A673 (cell line): ENCODE data around the gene CD4. TPM values are rescaled to one million over a fixed set of nuclear protein-coding genes. Genes with fewer than 3 reads are reported as not detected.

Experiments used
- BruUV-seq: library from RNA; stranded (reverse); fragments of 400-500 nt; replicated peaks from 2 replicates; lab custom pipeline; 2021; lab: Mats Ljungman, UMichigan
- CTCF ChIA-PET: fragments of 300-600 bp; sonication (Branson Sonifier 250); formaldehyde crosslinking; loops from one replicate; lab custom pipeline; 2022; ENCODE audit warnings: antibody characterized with exemption; lab: Charles Lee
- POLR2A ChIA-PET: fragments of 300-600 bp; sonication (Branson Sonifier 250); formaldehyde crosslinking; loops from one replicate; lab custom pipeline; 2022; ENCODE audit warnings: antibody characterized with exemption; ENCODE audit not compliant: low non-redundant PET; lab: Charles Lee
- DNase-seq: peaks from one replicate; pipeline ENCODE4 v3.0.0-alpha.2; 2015; ENCODE audit warnings: low spot score
- H3K27ac ChIP-seq: fragments of 200-600 bp; sonication (generic); 2 replicates; pipeline ENCODE4 v1.5.1; 2016; ENCODE audit warnings: mixed run types, low read depth, mild to moderate bottlenecking, mixed read lengths, antibody characterized with exemption, low read length; ENCODE audit not compliant: poor library complexity, severe bottlenecking
- H3K27me3 ChIP-seq: fragments of 200-600 bp; sonication (generic); replicated peaks from 2 replicates; pipeline ENCODE4 v1.6.1; 2017; ENCODE audit warnings: mixed run types, low read depth, mild to moderate bottlenecking, mixed read lengths, antibody characterized with exemption, low read length; ENCODE audit not compliant: insufficient read depth, poor library complexity
- H3K36me3 ChIP-seq: fragments of 200-600 bp; sonication (generic); 2 replicates; pipeline ENCODE4 v1.6.1; 2016; ENCODE audit warnings: mixed run types, mild to moderate bottlenecking, mixed read lengths, antibody characterized with exemption, low read length; ENCODE audit not compliant: insufficient read depth, poor library complexity, severe bottlenecking
- H3K4me1 ChIP-seq: fragments of 200-600 bp; sonication (generic); 2 replicates; pipeline ENCODE4 v1.6.1; 2017; ENCODE audit warnings: mixed run types, mild to moderate bottlenecking, mixed read lengths, antibody characterized with exemption, low read length; ENCODE audit not compliant: insufficient read depth, poor library complexity, severe bottlenecking
- H3K4me3 ChIP-seq: fragments of 200-600 bp; sonication (generic); 2 replicates; pipeline ENCODE4 v1.5.1; 2016; ENCODE audit warnings: low read depth, mixed run types, mild to moderate bottlenecking, mixed read lengths, low read length; ENCODE audit not compliant: poor library complexity, severe bottlenecking
- H3K9me3 ChIP-seq: fragments of 200-600 bp; sonication (generic); 2 replicates; pipeline ENCODE4 v1.6.1; 2016; ENCODE audit warnings: mixed run types, low read depth, mild to moderate bottlenecking, mixed read lengths, antibody characterized with exemption, low read length; ENCODE audit not compliant: poor library complexity, severe bottlenecking
- CTCF ChIP-seq: fragments of 300-800, 200-600 bp; sonication (generic); conservative IDR thresholded peaks from 2 replicates; pipeline ENCODE4 v1.5.1; 2017; ENCODE audit warnings: low read depth, mild to moderate bottlenecking, antibody characterized with exemption, low read length, moderate library complexity, mixed read lengths
- EZH2 ChIP-seq: fragments of 200-600 bp; sonication (generic); IDR thresholded peaks from 2 replicates; pipeline ENCODE4 v1.6.1; 2017; ENCODE audit warnings: borderline replicate concordance, low read depth, mild to moderate bottlenecking, mixed read lengths, antibody characterized with exemption, low read length; ENCODE audit not compliant: poor library complexity, severe bottlenecking
- intact Hi-C: fragments of 100-400 bp; cut with micrococcal nuclease; formaldehyde crosslinking; loops from one replicate; pipeline ENCODE4 v1.10.0; 2022; ENCODE audit not compliant: unreplicated experiment
- total RNA-seq: library from RNA; stranded (reverse); gene quantifications from 2 replicates; pipeline ENCODE4 v1.2.3, GENCODE V29; 2021

CD4 gene
- total RNA-seq, 1 experiment from 2014 or later: not detected

- Histone ChIP-seq H3K27ac (no peak overlapping the region), H3K4me3 (no peak overlapping the region), H3K4me1 (peaks cover 22% of the 10 kb centered on the region), H3K36me3 (no peaks in the 10 kb centered on the region), H3K9me3 (no peaks in the 10 kb centered on the region), H3K27me3 (no peaks in the 10 kb centered on the region)
- intact Hi-C loops: no loop called here
- no TSS peak for BruUV-seq
- TF ChIP-seq EZH2 (no peak), CTCF (no peak)
- ChIA-PET POLR2A (no interaction called here), CTCF (no interaction called here)
- DNase-seq: no peak
Measured at GRCh38 chr12:6818222-6818621, 28.9 kb downstream of the CD4 start.

- Histone ChIP-seq H3K27me3 (no peaks in the 10 kb centered on the region), H3K9me3 (no peaks in the 10 kb centered on the region), H3K4me1 (peaks cover 22% of the 10 kb centered on the region), H3K27ac (no peak overlapping the region), H3K36me3 (no peaks in the 10 kb centered on the region), H3K4me3 (no peak overlapping the region)
- BruUV-seq: no TSS peak
- intact Hi-C loops: no loop called here
- no peak for DNase-seq
- ChIA-PET CTCF (interaction anchor here (0.6 kb wide), 1 partner anchor 63 kb away, joined by 4 read pairs; no protein-coding TSS in a partner anchor), POLR2A (no interaction called here)
- TF ChIP-seq EZH2 (no peak), CTCF (no peak)
Measured at GRCh38 chr12:6818645-6819044, 29.3 kb downstream of the CD4 start.

GRCh38 chr12:6819106-6820030 lies 30.0 kb downstream of the CD4 start:
- no peak overlapping the region for H3K4me3 ChIP-seq

More at GRCh38 chr12:6819106-6820030, 30.0 kb downstream of the CD4 start:
- no peak for DNase-seq
- intact Hi-C loops: no loop called here
- TF ChIP-seq EZH2 (no peak), CTCF (no peak)
- Histone ChIP-seq H3K4me1 (peaks cover 22% of the 10 kb centered on the region), H3K9me3 (no peaks in the 10 kb centered on the region), H3K27me3 (no peaks in the 10 kb centered on the region), H3K27ac (no peak overlapping the region), H3K36me3 (no peaks in the 10 kb centered on the region)
- ChIA-PET CTCF (interaction anchor here (0.6 kb wide), 1 partner anchor 64 kb away, joined by 4 read pairs; no protein-coding TSS in a partner anchor), POLR2A (no interaction called here)
- no TSS peak for BruUV-seq
